Suprapubic skin (tissue), 4 donors: Measurements from ENCODE around the gene ADGRG1. TPM values are rescaled to one million over a fixed set of nuclear protein-coding genes. Genes with fewer than 3 reads are reported as not detected.

Experiments used
- DNase-seq, 2 donors: peaks; one replicate each; pipeline ENCODE4 v3.0.0-alpha.2; 2019; ENCODE audit warnings: low spot score in 2 of 2
- H3K27ac ChIP-seq: fragments of 200-600 bp; sonication (generic); one replicate; pipeline ENCODE4 v1.5.1; 2019
- H3K27me3 ChIP-seq: fragments of 200-600 bp; sonication (generic); one replicate; pipeline ENCODE4 v1.5.1; 2019
- H3K36me3 ChIP-seq: fragments of 200-600 bp; sonication (generic); one replicate; pipeline ENCODE4 v1.5.1; 2019
- H3K4me1 ChIP-seq: fragments of 200-600 bp; sonication (generic); one replicate; pipeline ENCODE4 v1.5.1; 2019
- H3K4me3 ChIP-seq: fragments of 200-600 bp; sonication (generic); one replicate; pipeline ENCODE4 v1.5.1; 2019; ENCODE audit warnings: mild to moderate bottlenecking
- H3K9me3 ChIP-seq: fragments of 200-600 bp; sonication (generic); one replicate; pipeline ENCODE4 v1.5.1; 2019
- EP300 ChIP-seq: sonication (generic); formaldehyde crosslinking; IDR thresholded peaks from one replicate; pipeline ENCODE4 v1.6.1; 2017; ENCODE audit warnings: antibody characterized with exemption
- POLR2A ChIP-seq, 2 donors: fragments of 450-650 bp; IDR thresholded peaks; one replicate each; pipeline ENCODE4 v1.6.1; 2017; ENCODE audit warnings: antibody characterized with exemption in 2 of 2, mild to moderate bottlenecking in 2 of 2, moderate library complexity in 2 of 2
- POLR2AphosphoS5 ChIP-seq, 3 donors: sonication (generic); formaldehyde crosslinking; IDR thresholded peaks; one replicate each; pipeline ENCODE4 v1.6.1; 2017; ENCODE audit warnings: antibody characterized with exemption in 3 of 3
- WGBS: methylation state at CpG from one replicate; pipeline ENCODE4 v1.1.5; 2018; 5-methylcytosine and 5-hydroxymethylcytosine counted together
- total RNA-seq, 4 donors: library from RNA; depleted of rRNA; stranded (reverse); fragments of >200 nt; gene quantifications; one replicate each; pipeline ENCODE4 v1.1.0, GENCODE V29; 2016
- TF ChIP-seq, protein P1 (sequence below), 2 donors: fragments of 200-600 bp in 1 of 2; fragments of 450-650 bp in 1 of 2; sonication (generic) in 1 of 2; IDR thresholded peaks; one replicate each; pipeline ENCODE4 v1.5.1; 2016 to 2019; ENCODE audit warnings: antibody characterized with exemption in 2 of 2, mild to moderate bottlenecking in 1 of 2, moderate library complexity in 1 of 2

The ADGRG1 gene
- total RNA-seq, 4 donors from 2014 or later = 107 to 202 (median 139) TPM

DNA sequence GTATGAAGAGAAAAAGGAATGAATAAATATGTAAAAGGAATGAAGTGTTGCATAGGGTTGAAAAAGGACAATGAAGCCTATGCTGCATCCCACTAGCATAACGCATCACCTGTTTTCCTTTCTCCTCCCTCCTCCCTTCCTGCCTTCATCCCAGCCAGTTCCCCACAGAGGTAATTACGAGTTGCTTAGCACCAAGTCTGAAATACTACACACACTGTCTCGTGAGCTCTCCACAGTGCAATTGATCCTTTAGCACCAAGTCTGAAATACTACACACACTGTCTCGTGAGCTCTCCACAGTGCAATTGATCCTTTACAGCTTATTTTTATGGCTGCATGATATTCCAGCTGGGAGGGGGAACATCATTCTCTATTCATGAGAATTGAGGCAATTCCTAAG lies 65.1 kb downstream of the ADGRG1 start:
- no peak for DNase-seq
- no peaks in the 10 kb centered on the region for H3K36me3 ChIP-seq
- WGBS = 64% methylated on average over 4 of the region's 4 CpGs

DNA sequence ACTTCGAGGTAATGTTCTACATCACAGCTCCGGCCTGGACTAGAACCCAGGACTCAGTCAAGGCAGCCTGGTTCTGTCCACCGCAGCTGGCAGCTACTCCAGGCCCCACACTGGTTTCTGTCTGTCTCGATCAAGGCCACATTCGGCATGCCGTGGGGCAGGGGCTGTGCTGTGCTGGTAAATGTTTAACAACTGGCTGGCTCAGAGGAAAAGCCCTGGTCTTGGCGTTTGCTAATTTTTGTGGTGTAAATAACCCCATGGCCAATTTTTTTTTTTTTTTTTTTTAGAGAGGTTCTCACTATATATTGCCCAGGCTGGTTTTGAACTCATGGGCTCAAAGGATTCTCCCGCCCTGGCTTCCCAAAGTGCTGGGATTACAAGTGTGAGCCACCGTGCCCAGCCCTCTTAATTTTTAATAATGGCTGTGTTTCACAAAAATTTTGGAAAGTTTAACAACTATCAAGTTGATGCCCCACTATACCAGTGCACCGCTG lies 65.8 kb downstream of the ADGRG1 start:
- TF ChIP-seq, protein P1, sequence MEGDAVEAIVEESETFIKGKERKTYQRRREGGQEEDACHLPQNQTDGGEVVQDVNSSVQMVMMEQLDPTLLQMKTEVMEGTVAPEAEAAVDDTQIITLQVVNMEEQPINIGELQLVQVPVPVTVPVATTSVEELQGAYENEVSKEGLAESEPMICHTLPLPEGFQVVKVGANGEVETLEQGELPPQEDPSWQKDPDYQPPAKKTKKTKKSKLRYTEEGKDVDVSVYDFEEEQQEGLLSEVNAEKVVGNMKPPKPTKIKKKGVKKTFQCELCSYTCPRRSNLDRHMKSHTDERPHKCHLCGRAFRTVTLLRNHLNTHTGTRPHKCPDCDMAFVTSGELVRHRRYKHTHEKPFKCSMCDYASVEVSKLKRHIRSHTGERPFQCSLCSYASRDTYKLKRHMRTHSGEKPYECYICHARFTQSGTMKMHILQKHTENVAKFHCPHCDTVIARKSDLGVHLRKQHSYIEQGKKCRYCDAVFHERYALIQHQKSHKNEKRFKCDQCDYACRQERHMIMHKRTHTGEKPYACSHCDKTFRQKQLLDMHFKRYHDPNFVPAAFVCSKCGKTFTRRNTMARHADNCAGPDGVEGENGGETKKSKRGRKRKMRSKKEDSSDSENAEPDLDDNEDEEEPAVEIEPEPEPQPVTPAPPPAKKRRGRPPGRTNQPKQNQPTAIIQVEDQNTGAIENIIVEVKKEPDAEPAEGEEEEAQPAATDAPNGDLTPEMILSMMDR (IDR thresholded peaks at IDR 0.05) = no peak
- TF ChIP-seq POLR2A (IDR thresholded peaks at IDR 0.05) = no peak
- TF ChIP-seq EP300 = no peak
- TF ChIP-seq POLR2AphosphoS5 (IDR thresholded peaks at IDR 0.05) = no peak
- Histone ChIP-seq H3K4me1 (no peaks in the 10 kb centered on the region), H3K27me3 (no peaks in the 10 kb centered on the region), H3K4me3 (no peak overlapping the region), H3K9me3 (no peaks in the 10 kb centered on the region), H3K36me3 (no peaks in the 10 kb centered on the region), H3K27ac (no peak overlapping the region)
- DNase-seq = peak in 1 of 2 donors; percentile 57
- WGBS = 66% methylated on average over 10 of the region's 10 CpGs

More for the DNA sequence above, 65.1 kb downstream of the ADGRG1 start:
- Histone ChIP-seq H3K4me3 (no peak overlapping the region), H3K4me1 (no peaks in the 10 kb centered on the region), H3K27me3 (no peaks in the 10 kb centered on the region), H3K27ac (no peak overlapping the region), H3K9me3 (no peaks in the 10 kb centered on the region)
- no peak for TF ChIP-seq EP300
- no peak for TF ChIP-seq POLR2AphosphoS5 (IDR thresholded peaks at IDR 0.05)
- TF ChIP-seq POLR2A (IDR thresholded peaks at IDR 0.05) = no peak
- TF ChIP-seq, protein P1 (IDR thresholded peaks at IDR 0.05) = no peak

GRCh38 chr16:57694725-57695679 lies 66.6 kb downstream of the ADGRG1 start, which contains the start of gene DRC7:
Gene DRC7, plus strand, starts transcription at chr16:57694806. Its CDS starts 3,144 bp downstream, at chr16:57697950.
- no peaks in the 10 kb centered on the region for H3K9me3 ChIP-seq
- peak in 1 of 2 donors; percentile 54 for DNase-seq

GRCh38 chr16:57695680-57696069 lies 67.2 kb downstream of the ADGRG1 start:
- H3K36me3 ChIP-seq = no peaks in the 10 kb centered on the region
- TF ChIP-seq POLR2AphosphoS5 (IDR thresholded peaks at IDR 0.05) = no peak
- TF ChIP-seq, protein P1 (IDR thresholded peaks at IDR 0.05) = no peak
- TF ChIP-seq POLR2A (IDR thresholded peaks at IDR 0.05) = no peak
- no peak for TF ChIP-seq EP300
- peak in 1 of 2 donors; percentile 46 for DNase-seq

More at GRCh38 chr16:57694725-57695679, 66.6 kb downstream of the ADGRG1 start, which contains the start of gene DRC7:
- TF ChIP-seq POLR2A (IDR thresholded peaks at IDR 0.05) (no peak), POLR2AphosphoS5 (IDR thresholded peaks at IDR 0.05) (no peak), EP300 (no peak)
- TF ChIP-seq, protein P1 (IDR thresholded peaks at IDR 0.05) = no peak
- WGBS = 50% methylated on average over 8 of the region's 8 CpGs
- Histone ChIP-seq H3K4me1 (no peaks in the 10 kb centered on the region), H3K36me3 (no peaks in the 10 kb centered on the region), H3K27me3 (no peaks in the 10 kb centered on the region), H3K27ac (no peak within 1 kb of the TSS), H3K4me3 (no peak within 1 kb of the TSS)

GRCh38 chr16:57696240-57696639 lies 67.8 kb downstream of the ADGRG1 start:
- Histone ChIP-seq H3K27me3 (no peaks in the 10 kb centered on the region), H3K36me3 (no peaks in the 10 kb centered on the region), H3K4me3 (no peak overlapping the region), H3K27ac (no peak overlapping the region), H3K9me3 (no peaks in the 10 kb centered on the region), H3K4me1 (no peaks in the 10 kb centered on the region)
- TF ChIP-seq, protein P1 (IDR thresholded peaks at IDR 0.05) = no peak
- no peak for TF ChIP-seq POLR2A (IDR thresholded peaks at IDR 0.05)
- no peak for TF ChIP-seq POLR2AphosphoS5 (IDR thresholded peaks at IDR 0.05)
- TF ChIP-seq EP300 = no peak
- WGBS = 81% methylated on average over 5 of the region's 7 CpGs
- peak in 1 of 2 donors; percentile 41 for DNase-seq

More at GRCh38 chr16:57695680-57696069, 67.2 kb downstream of the ADGRG1 start:
- Histone ChIP-seq H3K4me3 (no peak overlapping the region), H3K4me1 (no peaks in the 10 kb centered on the region), H3K27me3 (no peaks in the 10 kb centered on the region), H3K27ac (no peak overlapping the region), H3K9me3 (no peaks in the 10 kb centered on the region)
- WGBS = 75% methylated on average over 4 of the region's 5 CpGs
